ENCODE results near the gene NR3C1. TPM values are rescaled to one million over a fixed set of nuclear protein-coding genes. Genes with fewer than 3 reads are reported as not detected.
A peak's percentile ranks its signal among the peaks of the same experiment; 100 is the strongest.

Gene NR3C1
- total RNA-seq, 6 experiments from 2014 or later: 27.3 to 60.1 (median 47.2) TPM

GRCh38 chr5:143347046-143347445 is 56.4 kb downstream of the NR3C1 start:
- no peaks in the 10 kb centered on the region for H3K27me3 ChIP-seq
- no peak overlapping the region for H3K4me3 ChIP-seq
- no peaks in the 10 kb centered on the region for H3K36me3 ChIP-seq
- 0% methylated on average over 1 of the region's 1 CpG for WGBS (ENCODE audit: insufficient coverage, low coverage, low lambda C conversion rate, missing lambda C conversion rate)
- H3K9me3 ChIP-seq: no peaks in the 10 kb centered on the region
- H3K4me1 ChIP-seq: peaks cover 0 to 66% (median 33%) of the 10 kb centered on the region in 4 donors
- peak overlapping the region; percentile 24 to 61 (median 61) for H3K27ac ChIP-seq
- ATAC-seq: peak in 2 of 4 donors; percentile 16 to 25
- TF ChIP-seq POLR2A (IDR thresholded peaks at IDR 0.05) (no peak), CTCF (IDR thresholded peaks at IDR 0.05) (no peak)
- DNase-seq: no peak
- intact Hi-C loops (cut with DNase I): no loop called here

- no peak for DNase-seq
Observed at GRCh38 chr5:143345671-143346440, 57.6 kb downstream of the NR3C1 start.

GRCh38 chr5:143343042-143343441 is 60.4 kb downstream of the NR3C1 start:
- H3K27ac ChIP-seq: no peak overlapping the region
- intact Hi-C loops (cut with DNase I): no loop called here
- no peaks in the 10 kb centered on the region for H3K27me3 ChIP-seq
- no peaks in the 10 kb centered on the region for H3K9me3 ChIP-seq
- peaks cover 0 to 45% (median 18%) of the 10 kb centered on the region in 4 donors for H3K4me1 ChIP-seq
- WGBS (ENCODE audit: insufficient coverage, low coverage, low lambda C conversion rate, missing lambda C conversion rate): 77% methylated on average over 2 of the region's 2 CpGs
- no peak overlapping the region for H3K4me3 ChIP-seq
- TF ChIP-seq CTCF (IDR thresholded peaks at IDR 0.05) (no peak), POLR2A (IDR thresholded peaks at IDR 0.05) (no peak)
- no peaks in the 10 kb centered on the region for H3K36me3 ChIP-seq
- ATAC-seq: no peak
- no peak for DNase-seq

More at GRCh38 chr5:143345671-143346440, 57.6 kb downstream of the NR3C1 start:
- Histone ChIP-seq H3K4me1 (peaks cover 0 to 69% (median 31%) of the 10 kb centered on the region in 4 donors), H3K27me3 (no peaks in the 10 kb centered on the region), H3K27ac (peak overlapping the region in 1 of 3 donors; percentile 61), H3K4me3 (no peak overlapping the region), H3K9me3 (no peaks in the 10 kb centered on the region), H3K36me3 (no peaks in the 10 kb centered on the region)
- TF ChIP-seq CTCF (IDR thresholded peaks at IDR 0.05) (no peak), POLR2A (IDR thresholded peaks at IDR 0.05) (no peak)
- 40% methylated on average over 1 of the region's 1 CpG for WGBS (ENCODE audit: insufficient coverage, low coverage, low lambda C conversion rate, missing lambda C conversion rate)
- intact Hi-C loops (cut with DNase I): no loop called here
- no peak for ATAC-seq

GRCh38 chr5:143342607-143343006 is 60.9 kb downstream of the NR3C1 start:
- WGBS (ENCODE audit: insufficient coverage, low coverage, low lambda C conversion rate, missing lambda C conversion rate): 85% methylated on average over 5 of the region's 5 CpGs
- Histone ChIP-seq H3K27ac (no peak overlapping the region), H3K4me3 (no peak overlapping the region), H3K36me3 (no peaks in the 10 kb centered on the region), H3K27me3 (no peaks in the 10 kb centered on the region), H3K4me1 (peaks cover 0 to 42% (median 17%) of the 10 kb centered on the region in 4 donors), H3K9me3 (no peaks in the 10 kb centered on the region)
- ATAC-seq: no peak
- intact Hi-C loops (cut with DNase I): no loop called here
- TF ChIP-seq CTCF (IDR thresholded peaks at IDR 0.05): no peak
- no peak for TF ChIP-seq POLR2A (IDR thresholded peaks at IDR 0.05)
- DNase-seq: no peak

Data from right lobe of liver (tissue), 6 donors.